GM23248 (cell line): ENCODE data around the gene TMEM165. TPM values are rescaled to one million over a fixed set of nuclear protein-coding genes. Genes with fewer than 3 reads are reported as not detected.
A peak's percentile ranks its signal among the peaks of the same experiment; 100 is the strongest.

Experiments
- DNase-seq: peaks from one replicate; pipeline ENCODE4 v3.0.0-alpha.2; 2015
- H2AFZ ChIP-seq: fragments of 200-600 bp; sonication (generic); 2 replicates; pipeline ENCODE4 v1.6.1; 2016; ENCODE audit warnings: antibody characterized with exemption
- H3F3A ChIP-seq: fragments of 200-600 bp; sonication (generic); 2 replicates; pipeline ENCODE4 v1.6.1; 2016; ENCODE audit warnings: mild to moderate bottlenecking, antibody characterized with exemption, mixed run types; ENCODE audit not compliant: insufficient read depth
- H3K27ac ChIP-seq: fragments of 200-600 bp; sonication (generic); 2 replicates; pipeline ENCODE4 v1.5.1; 2016; ENCODE audit warnings: mild to moderate bottlenecking
- H3K27me3 ChIP-seq: fragments of 200-600 bp; sonication (generic); replicated peaks from 2 replicates; pipeline ENCODE4 v1.6.1; 2016; ENCODE audit warnings: mild to moderate bottlenecking; ENCODE audit not compliant: insufficient read depth
- H3K36me3 ChIP-seq: fragments of 200-600 bp; sonication (generic); 2 replicates; pipeline ENCODE4 v1.6.1; 2016; ENCODE audit warnings: low read depth, mild to moderate bottlenecking
- H3K4me1 ChIP-seq: fragments of 200-600 bp; sonication (generic); 2 replicates; pipeline ENCODE4 v1.6.1; 2016; ENCODE audit warnings: mild to moderate bottlenecking; ENCODE audit not compliant: insufficient read depth
- H3K4me2 ChIP-seq: fragments of 200-600 bp; sonication (generic); one replicate; pipeline ENCODE4 v1.6.1; 2016; ENCODE audit warnings: mild to moderate bottlenecking; ENCODE audit not compliant: unreplicated experiment
- H3K4me3 ChIP-seq: fragments of 200-600 bp; sonication (generic); 2 replicates; pipeline ENCODE4 v1.5.1; 2016; ENCODE audit warnings: mild to moderate bottlenecking
- H3K79me2 ChIP-seq: fragments of 200-600 bp; sonication (generic); 2 replicates; pipeline ENCODE4 v1.6.1; 2016; ENCODE audit warnings: mild to moderate bottlenecking; ENCODE audit not compliant: insufficient read depth
- H3K9ac ChIP-seq: fragments of 200-600 bp; sonication (generic); 2 replicates; pipeline ENCODE4 v1.6.1; 2016; ENCODE audit warnings: mild to moderate bottlenecking
- H3K9me2 ChIP-seq: fragments of 200-600 bp; sonication (generic); 2 replicates; pipeline ENCODE4 v1.6.1; 2016; ENCODE audit warnings: mixed run types, mild to moderate bottlenecking, moderate library complexity; ENCODE audit not compliant: insufficient read depth
- H3K9me3 ChIP-seq: fragments of 200-600 bp; sonication (generic); one replicate; pipeline ENCODE4 v1.6.1; 2017; ENCODE audit warnings: low read depth
- H4K20me1 ChIP-seq: fragments of 200-600 bp; sonication (generic); 2 replicates; pipeline ENCODE4 v1.6.0; 2016; ENCODE audit not compliant: insufficient read depth
- EZH2 ChIP-seq: fragments of 200-600 bp; sonication (generic); IDR thresholded peaks from 2 replicates; pipeline ENCODE4 v1.6.1; 2018; ENCODE audit warnings: antibody characterized with exemption, mild to moderate bottlenecking; ENCODE audit not compliant: insufficient read depth, poor library complexity, severe bottlenecking
- EZH2phosphoT487 ChIP-seq: fragments of 200-600 bp; sonication (generic); IDR thresholded peaks from 2 replicates; pipeline ENCODE4 v1.6.1; 2018; ENCODE audit warnings: antibody characterized with exemption, moderate library complexity, mild to moderate bottlenecking, low read depth; ENCODE audit not compliant: insufficient read depth
- WGBS, 2 experiments: methylation state at CpG; one replicate each; pipeline ENCODE4 v1.1.6; 2015 to 2017; ENCODE audit warnings: low lambda C conversion rate in 2 of 2, low coverage in 1 of 2; ENCODE audit errors: missing lambda C conversion rate in 2 of 2; 5-methylcytosine and 5-hydroxymethylcytosine counted together
- in situ Hi-C: fragments of 300-500 bp; cut with MboI; formaldehyde crosslinking; loops from 2 replicates; pipeline ENCODE4 v1.15.0; 2020
- polyA plus RNA-seq: library from polyadenylated mRNA; unstranded; fragments of >200 nt; fragmentation: Nextera tagmentation; extraction: Ambion mirVana; gene quantifications from 2 replicates; pipeline ENCODE4 v1.2.1, GENCODE V29; 2016
- total RNA-seq: library from RNA; depleted of rRNA; stranded (reverse); fragments of >200 nt; shearing (Covaris generic); gene quantifications from 2 replicates; pipeline ENCODE4 v1.2.3, GENCODE V29; 2014

TMEM165 gene
- total and polyA plus RNA-seq, 2 experiments from 2014 or later, result 188 to 217 TPM

DNA sequence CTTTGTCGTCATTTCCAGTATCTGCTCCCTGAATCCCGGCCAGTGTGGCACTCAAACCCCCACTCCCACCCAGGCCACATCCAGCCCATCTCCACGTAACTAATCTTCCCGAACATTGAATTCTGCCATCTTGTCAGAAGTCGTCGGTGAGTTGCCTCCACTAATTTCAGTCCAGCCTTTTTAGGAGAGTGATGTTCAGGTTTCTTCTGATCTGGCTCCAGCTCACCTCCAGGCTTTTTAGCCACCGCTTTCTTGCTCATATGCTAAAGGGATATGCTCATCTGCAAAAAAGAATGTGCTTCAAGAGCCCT, 1.3 kb downstream of the TMEM165 start:
- H3K27ac ChIP-seq, result peak overlapping the region; percentile 84
- H3F3A ChIP-seq, result peaks cover 56% of the 10 kb centered on the region
- H3K4me1 ChIP-seq, result peaks cover 18% of the 10 kb centered on the region
- DNase-seq, result peak; percentile 71
- no peaks in the 10 kb centered on the region for H3K9me2 ChIP-seq
- H3K9me3 ChIP-seq, result no peaks in the 10 kb centered on the region
- H3K79me2 ChIP-seq, result peaks cover 60% of the 10 kb centered on the region
- peak overlapping the region; percentile 89 for H3K4me3 ChIP-seq
- H3K9ac ChIP-seq, result peak overlapping the region; percentile 98
- H3K27me3 ChIP-seq, result no peaks in the 10 kb centered on the region
- peaks cover 22% of the 10 kb centered on the region for H4K20me1 ChIP-seq
- 1 to 2% methylated on average over 7 of the region's 7 CpGs for WGBS, 2 experiments
- H2AFZ ChIP-seq, result no peak overlapping the region
- in situ Hi-C loops, result no loop called here
- H3K36me3 ChIP-seq, result peaks cover 5% of the 10 kb centered on the region; the same call in 1 of the 2 replicates
- peak overlapping the region; percentile 100 for H3K4me2 ChIP-seq
- TF ChIP-seq EZH2 (no peak), EZH2phosphoT487 (no peak)

DNA sequence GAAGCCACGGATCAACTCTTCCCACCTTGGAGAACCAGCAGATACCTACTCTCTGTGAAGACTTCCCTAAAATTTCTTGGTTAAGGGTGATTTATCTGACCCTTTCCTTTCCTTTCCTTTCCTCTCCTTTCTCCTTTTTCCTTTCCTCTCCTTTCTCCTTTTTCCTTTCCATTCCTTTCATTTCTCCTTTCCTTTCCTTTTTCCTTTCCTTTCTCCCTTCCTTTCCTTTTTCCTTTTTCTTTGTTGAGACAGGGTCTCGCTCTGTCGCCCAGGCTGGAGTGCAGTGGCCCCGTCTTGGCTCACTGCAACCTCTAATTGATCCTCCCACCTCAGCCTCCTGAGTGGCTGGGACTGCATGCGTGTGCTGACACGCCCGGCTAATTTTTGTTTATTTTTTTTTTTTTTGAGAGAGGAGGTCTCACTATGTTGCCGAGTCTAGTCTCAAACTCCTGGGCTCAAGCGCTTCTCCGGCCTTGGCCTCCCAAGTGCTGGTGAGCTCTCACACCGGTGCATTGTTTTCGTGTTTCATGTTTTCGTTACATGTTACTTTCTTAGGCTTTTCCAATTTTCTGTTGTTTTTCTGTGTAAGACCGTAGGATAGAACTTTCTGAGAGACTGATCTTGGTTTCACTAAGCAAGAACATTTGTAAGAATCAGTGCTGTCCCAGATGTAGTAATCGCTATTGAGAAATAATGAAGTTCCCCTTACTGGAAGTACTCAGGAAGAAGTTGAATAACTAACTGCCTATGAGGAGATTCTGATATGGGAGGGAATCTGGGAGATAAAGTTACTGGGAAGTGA, 2.0 kb downstream of the TMEM165 start:
- in situ Hi-C loops, result no loop called here
- TF ChIP-seq EZH2phosphoT487 (no peak), EZH2 (no peak)
- Histone ChIP-seq H3K27me3 (no peaks in the 10 kb centered on the region), H3K4me3 (peak overlapping the region; percentile 89), H3F3A (peaks cover 56% of the 10 kb centered on the region), H3K4me1 (peaks cover 18% of the 10 kb centered on the region), H3K9me3 (no peaks in the 10 kb centered on the region), H3K79me2 (peaks cover 64% of the 10 kb centered on the region), H3K9me2 (no peaks in the 10 kb centered on the region), H3K4me2 (peak overlapping the region; percentile 100), H3K9ac (peak overlapping the region; percentile 98), H2AFZ (no peak overlapping the region), H4K20me1 (peaks cover 22% of the 10 kb centered on the region), H3K36me3 (peaks cover 5% of the 10 kb centered on the region; the same call in 1 of the 2 replicates), H3K27ac (peak overlapping the region; percentile 84)
- 1% methylated on average over 15 of the region's 15 CpGs for WGBS, 2 experiments
- peak; percentile 80 for DNase-seq

DNA sequence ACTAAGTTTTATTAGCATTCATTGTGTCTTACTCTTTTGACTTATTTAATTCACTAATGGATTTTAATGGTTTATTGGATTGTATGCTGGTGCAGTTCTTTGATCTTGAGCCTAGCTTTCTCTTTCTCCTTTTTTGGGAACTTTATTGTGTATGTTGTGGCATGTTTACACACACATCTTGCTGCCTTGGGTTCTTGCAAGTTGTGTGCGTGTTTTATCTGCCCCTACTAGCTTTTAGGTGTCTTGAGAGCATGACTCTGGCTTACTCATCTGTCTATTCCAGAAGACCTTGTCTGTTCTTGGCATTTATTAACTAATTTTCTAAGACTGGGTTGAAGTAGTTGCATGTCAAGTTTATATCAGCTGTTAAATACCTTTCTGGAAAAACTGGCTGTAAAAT, 2.7 kb downstream of the TMEM165 start:
- Histone ChIP-seq H3K9ac (peak overlapping the region; percentile 98), H3K4me3 (peak overlapping the region; percentile 89), H3K27ac (peak overlapping the region; percentile 84), H4K20me1 (peaks cover 22% of the 10 kb centered on the region), H3K4me1 (peaks cover 18% of the 10 kb centered on the region), H2AFZ (no peak overlapping the region), H3K27me3 (no peaks in the 10 kb centered on the region), H3K9me3 (no peaks in the 10 kb centered on the region), H3K9me2 (no peaks in the 10 kb centered on the region), H3F3A (peaks cover 51% of the 10 kb centered on the region), H3K4me2 (peak overlapping the region; percentile 100), H3K36me3 (peaks cover 9% of the 10 kb centered on the region), H3K79me2 (peaks cover 72% of the 10 kb centered on the region)
- no peak for TF ChIP-seq EZH2
- TF ChIP-seq EZH2phosphoT487, result no peak
- peak; percentile 79 for DNase-seq
- 0 to 10% methylated on average over 1 of the region's 1 CpG for WGBS, 2 experiments
- in situ Hi-C loops, result no loop called here

DNA sequence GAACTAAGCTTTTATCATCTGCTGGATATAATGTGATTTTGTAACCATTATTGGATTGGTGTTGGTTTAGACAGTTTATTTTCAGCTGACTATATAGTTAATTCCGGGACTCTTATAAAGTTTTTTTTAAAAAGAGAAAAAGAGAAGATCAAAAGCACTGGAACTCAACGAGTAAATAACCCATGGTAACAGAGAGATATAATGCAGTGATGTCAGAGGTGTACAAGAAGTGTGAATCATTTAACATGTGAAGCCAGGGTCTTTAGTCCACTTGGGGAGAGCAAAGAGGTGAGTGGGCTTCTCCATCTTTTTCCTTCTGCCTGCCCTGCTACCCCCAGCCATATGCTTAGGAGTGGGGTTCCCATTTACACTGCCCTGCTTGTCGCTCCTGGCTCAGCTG, 3.2 kb downstream of the TMEM165 start:
- DNase-seq, result peak; percentile 59
- H4K20me1 ChIP-seq, result peaks cover 22% of the 10 kb centered on the region
- no peaks in the 10 kb centered on the region for H3K27me3 ChIP-seq
- H3K4me2 ChIP-seq, result peak overlapping the region; percentile 100
- H3K9ac ChIP-seq, result peak overlapping the region; percentile 98
- H3K36me3 ChIP-seq, result peaks cover 12% of the 10 kb centered on the region
- H3K4me3 ChIP-seq, result peak overlapping the region; percentile 89
- H3K79me2 ChIP-seq, result peaks cover 77% of the 10 kb centered on the region
- H3K4me1 ChIP-seq, result peaks cover 18% of the 10 kb centered on the region
- WGBS, 2 experiments, result 20 to 29% methylated on average over 3 of the region's 3 CpGs
- H3K9me2 ChIP-seq, result no peaks in the 10 kb centered on the region
- in situ Hi-C loops, result no loop called here
- no peak overlapping the region for H2AFZ ChIP-seq
- peak overlapping the region; percentile 84 for H3K27ac ChIP-seq
- no peak for TF ChIP-seq EZH2phosphoT487
- no peak for TF ChIP-seq EZH2
- H3K9me3 ChIP-seq, result no peaks in the 10 kb centered on the region
- H3F3A ChIP-seq, result peaks cover 46% of the 10 kb centered on the region
